ENCODE measurements around the gene TMEM242. TPM values are rescaled to one million over a fixed set of nuclear protein-coding genes. Genes with fewer than 3 reads are reported as not detected.

Gene TMEM242
- total RNA-seq, 1 experiment from 2014 or later: 9.6 TPM

DNA sequence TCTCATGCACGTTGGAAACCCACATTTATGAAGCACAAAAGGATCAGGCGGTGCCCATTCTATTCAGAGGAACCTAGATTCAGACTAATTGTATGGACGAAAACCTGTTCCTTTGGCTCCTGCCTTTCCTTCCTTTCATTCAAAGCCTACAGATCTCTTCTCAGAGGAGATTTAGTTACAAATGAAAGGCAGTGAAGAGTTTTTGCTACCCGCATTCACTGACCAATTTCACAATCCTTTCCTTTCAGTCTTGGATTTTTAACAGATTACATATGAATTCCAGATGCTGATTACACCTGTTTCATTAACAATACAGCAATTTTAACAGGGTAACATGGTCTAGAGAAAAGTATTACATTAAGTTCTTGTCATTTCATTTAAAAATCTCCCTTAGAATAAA, 32.0 kb downstream of the TMEM242 start:
- DNase-seq (ENCODE audit: low read depth): no peak

DNA sequence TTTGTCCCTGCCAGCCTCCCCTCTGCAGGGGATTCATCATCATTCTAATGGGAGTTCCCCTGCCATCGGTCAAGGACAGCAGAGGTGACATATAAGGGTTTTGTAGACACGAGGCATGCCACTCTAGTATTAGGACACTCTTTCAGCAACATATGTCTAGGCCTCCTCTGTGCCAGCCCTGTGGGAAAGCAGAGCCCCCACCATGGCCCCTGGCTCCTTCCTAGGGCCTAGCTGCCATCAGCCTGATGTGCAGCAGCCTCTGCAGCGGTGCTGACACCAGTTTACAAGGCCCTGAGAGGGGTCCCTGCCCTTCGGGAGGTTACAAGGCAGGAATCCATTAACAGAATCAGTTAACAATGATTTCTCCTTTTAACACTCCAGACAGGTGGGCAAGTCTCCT, 32.5 kb downstream of the TMEM242 start:
- no peak for DNase-seq (ENCODE audit: low read depth)

GRCh38 chr6:157289764-157290163, 33.6 kb downstream of the TMEM242 start:
- DNase-seq (ENCODE audit: low read depth): no peak

GRCh38 chr6:157288575-157288974, 34.7 kb downstream of the TMEM242 start:
- no peak for DNase-seq (ENCODE audit: low read depth)

DNA sequence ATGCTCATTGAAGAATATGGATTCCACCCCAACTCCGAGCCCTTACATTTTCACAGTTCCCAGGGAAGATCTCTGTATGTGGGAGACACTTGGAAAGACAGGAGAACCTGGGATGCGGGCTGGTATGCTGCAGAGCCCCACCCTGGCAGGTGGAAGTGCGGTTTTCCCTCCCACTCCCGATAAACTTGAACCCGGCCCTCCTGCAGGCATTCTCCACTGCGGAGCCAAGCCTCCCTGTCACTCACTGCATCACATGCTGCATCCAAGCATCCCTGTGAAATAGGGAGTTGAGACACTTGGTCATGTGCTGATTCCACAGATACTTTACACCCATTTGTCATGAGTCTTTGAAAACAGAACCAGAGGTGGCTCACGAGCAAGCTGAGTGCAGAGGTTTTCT, 35.4 kb downstream of the TMEM242 start:
- DNase-seq (ENCODE audit: low read depth): no peak

DNA sequence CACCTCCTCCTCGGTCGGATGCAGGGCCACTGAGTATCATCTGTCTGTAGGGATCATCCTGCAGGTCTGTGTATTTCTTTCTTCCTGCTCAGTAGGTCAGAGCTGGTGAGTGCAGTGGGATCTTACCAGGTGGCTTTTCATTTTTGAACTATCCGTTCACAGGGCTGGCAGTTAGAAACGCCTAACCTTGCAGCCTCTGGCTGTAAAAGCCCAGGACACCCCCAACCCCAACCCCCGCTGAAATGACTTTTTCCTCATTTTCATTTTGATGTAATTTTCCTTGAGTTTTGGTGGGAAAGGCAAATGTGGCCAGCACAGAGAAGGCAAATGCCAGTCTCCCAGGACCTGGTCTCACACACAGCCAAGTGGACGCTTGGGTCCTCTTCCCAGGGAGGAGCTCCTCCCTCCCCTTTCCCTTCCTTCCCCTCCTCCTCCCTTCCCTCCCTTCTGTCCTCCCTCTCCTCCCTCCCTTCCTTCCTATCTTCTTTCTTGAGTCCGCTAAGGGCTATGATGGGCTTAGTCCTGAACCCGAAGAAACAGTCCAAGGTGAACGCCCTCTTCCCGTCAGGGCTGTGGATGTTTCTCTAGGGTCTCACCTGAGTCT, 36.0 kb downstream of the TMEM242 start:
- no peak for DNase-seq (ENCODE audit: low read depth)

GRCh38 chr6:157285422-157285779, 37.9 kb downstream of the TMEM242 start:
- no peak for DNase-seq (ENCODE audit: low read depth)

- no peak for DNase-seq (ENCODE audit: low read depth)
These were observed 38.4 kb downstream of the TMEM242 start for GRCh38 chr6:157284738-157285421.

- DNase-seq (ENCODE audit: low read depth): no peak
These were observed 39.2 kb downstream of the TMEM242 start for GRCh38 chr6:157283900-157284737.

GRCh38 chr6:157283330-157283898, 39.9 kb downstream of the TMEM242 start:
- DNase-seq (ENCODE audit: low read depth): no peak

DNA sequence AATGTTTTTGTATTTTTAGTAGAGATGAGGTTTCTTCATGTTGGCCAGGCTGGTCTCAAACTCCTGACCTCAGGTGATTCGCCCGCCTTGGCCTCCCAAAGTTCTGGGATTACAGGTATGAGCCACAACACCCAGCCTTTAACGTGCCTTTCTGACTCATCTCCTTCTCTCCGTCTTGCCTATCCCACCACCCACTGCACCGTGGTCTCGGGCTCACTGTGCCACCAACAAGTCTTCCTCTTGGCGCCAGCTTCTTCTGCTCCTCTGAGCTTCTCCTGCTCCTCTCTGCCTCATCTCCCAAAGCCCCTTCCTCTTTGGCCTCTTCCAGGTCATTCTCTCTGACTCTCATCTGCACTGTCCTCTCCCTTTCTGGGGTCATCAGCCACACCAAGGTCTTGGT, 41.0 kb downstream of the TMEM242 start:
- no peak for DNase-seq (ENCODE audit: low read depth)

DNA sequence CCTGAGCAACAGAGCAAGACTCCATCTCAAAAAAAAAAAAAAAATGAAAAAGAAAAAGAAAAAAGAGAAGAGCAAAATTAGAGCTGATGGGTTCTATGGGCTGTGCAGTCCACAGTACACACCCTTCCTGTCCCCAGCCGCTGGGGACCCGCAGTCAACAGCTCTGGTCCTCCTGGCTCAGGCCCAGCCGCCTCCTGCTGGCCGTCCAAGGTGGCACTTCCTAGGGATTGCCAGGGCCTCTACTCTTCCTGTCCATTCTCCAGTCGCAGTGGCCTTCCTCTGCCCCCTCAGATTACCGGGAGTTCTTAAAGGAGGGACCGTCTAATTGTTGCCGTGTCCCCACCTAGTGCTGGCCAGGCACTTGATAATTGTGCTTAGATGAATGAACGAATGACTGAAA, 41.7 kb downstream of the TMEM242 start:
- peak; percentile 39 for DNase-seq (ENCODE audit: low read depth)

- DNase-seq (ENCODE audit: low read depth): no peak
These were observed 42.4 kb downstream of the TMEM242 start for GRCh38 chr6:157280947-157281346.

GRCh38 chr6:157280157-157280556, 43.2 kb downstream of the TMEM242 start:
- DNase-seq (ENCODE audit: low read depth): no peak

DNA sequence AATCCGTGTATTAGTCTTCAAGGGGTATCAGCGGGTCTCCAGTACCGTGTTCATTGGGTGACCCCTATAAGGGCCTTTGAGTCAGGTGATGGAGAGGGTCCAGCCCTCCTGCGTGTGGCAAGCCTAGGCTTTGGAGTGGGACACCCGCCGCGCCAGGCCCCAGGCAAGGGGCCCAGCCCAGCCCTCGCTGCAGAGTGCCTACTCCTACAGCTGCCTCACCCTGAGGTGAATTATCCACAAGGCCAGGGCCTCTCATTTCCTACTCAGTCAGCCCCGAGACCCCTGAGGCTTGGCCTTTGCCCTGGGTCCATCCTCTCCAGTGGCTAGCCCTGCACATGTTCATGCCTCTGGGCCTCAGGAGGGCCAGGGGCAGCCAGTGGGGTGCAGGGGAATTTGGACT, 45.1 kb downstream of the TMEM242 start:
- DNase-seq (ENCODE audit: low read depth): no peak

DNA sequence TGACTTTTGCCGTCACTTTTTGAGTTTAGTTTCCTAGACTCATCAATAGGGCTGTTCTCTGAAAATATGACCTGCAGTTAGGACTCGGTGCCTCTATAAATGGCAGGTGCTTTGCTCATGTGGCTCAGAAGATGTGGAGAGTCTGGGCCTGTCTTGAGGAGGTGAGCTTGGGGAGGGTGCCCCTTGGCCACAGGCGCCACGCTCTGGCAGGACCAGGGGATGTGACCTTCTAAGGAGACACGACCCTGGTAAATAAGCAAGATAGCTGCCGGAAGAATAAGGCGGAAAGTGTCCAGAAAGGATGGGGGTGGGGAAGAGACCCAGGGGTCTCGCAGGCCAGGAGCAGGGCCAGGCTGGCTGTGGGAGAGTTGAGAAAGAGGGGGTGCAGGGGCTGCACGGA, 46.6 kb downstream of the TMEM242 start:
- DNase-seq (ENCODE audit: low read depth): no peak

- DNase-seq (ENCODE audit: low read depth): no peak
These were observed 47.2 kb downstream of the TMEM242 start for GRCh38 chr6:157276134-157276532.

DNA sequence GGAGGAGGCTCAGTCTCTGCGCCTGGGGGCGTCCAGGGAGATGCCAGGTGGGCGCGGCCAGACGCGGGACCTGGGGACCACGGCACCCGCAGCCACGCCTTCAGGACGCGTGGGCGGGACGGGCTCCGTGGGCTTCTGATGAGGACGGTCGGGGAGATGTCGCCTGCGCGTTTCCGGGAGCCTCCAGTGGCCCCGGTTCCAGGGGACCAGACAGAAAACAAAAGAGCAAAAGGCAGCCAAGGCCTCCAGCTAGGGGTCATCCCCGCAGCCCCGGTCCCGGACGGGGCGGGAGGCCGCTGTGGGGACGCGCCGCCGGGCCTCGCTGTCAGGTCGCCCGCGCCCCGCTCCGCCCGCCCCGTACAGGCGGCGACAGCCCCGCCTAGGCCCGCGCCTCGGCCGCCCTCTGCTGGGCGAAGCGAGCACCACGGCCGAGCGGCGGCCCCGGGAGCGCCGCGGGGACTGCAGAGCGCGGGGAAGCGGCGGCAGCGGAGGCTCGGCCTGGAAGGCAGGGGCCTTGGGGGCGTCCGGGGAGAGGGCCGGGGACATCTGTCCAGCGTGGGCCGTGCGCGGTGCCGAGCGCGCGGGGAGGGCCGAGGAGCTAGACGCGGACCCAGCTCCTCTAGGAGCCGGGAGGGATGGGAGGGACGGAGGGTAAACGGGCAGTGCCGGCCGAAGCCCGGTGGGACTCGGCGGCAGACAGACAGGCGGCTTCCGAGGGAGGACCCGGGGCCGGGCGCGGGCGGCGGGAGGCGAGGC, 48.7 kb downstream of the TMEM242 start:
- DNase-seq (ENCODE audit: low read depth): peak; percentile 57

DNA sequence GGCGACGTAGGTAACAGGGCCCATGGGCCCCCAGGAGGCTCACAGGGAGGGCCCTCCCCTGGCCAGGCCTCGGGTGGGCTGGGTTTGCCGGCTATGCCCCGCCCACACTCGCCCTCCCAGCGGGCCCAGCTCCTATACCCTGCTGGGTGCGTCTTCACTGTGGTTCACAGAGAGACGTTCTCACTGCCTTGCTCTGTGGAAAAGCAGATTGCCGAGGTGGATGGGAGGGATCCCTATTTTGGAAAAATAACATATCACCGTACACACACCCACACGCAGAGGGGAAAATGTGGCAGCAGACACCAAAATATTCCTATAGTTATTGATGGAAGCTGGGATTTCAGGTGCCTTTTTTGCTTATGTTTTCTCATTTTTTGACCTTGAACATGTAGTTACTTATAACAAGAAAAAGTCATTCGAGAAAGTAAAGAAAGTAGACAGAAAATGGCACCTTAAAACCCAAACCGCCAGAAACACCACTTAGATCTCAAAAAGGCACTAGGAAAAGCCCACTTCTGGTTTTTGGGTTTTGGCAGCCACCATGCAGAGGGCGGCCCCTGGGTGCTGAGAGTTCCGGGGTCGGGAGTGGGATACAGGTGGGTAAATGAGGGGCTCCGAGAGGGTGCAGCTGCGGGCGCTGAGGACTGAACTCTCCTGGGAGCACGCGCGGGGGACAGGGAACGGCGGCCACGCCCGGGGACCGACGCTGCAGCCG, 49.4 kb downstream of the TMEM242 start:
- peak; percentile 25 for DNase-seq (ENCODE audit: low read depth)

DNA sequence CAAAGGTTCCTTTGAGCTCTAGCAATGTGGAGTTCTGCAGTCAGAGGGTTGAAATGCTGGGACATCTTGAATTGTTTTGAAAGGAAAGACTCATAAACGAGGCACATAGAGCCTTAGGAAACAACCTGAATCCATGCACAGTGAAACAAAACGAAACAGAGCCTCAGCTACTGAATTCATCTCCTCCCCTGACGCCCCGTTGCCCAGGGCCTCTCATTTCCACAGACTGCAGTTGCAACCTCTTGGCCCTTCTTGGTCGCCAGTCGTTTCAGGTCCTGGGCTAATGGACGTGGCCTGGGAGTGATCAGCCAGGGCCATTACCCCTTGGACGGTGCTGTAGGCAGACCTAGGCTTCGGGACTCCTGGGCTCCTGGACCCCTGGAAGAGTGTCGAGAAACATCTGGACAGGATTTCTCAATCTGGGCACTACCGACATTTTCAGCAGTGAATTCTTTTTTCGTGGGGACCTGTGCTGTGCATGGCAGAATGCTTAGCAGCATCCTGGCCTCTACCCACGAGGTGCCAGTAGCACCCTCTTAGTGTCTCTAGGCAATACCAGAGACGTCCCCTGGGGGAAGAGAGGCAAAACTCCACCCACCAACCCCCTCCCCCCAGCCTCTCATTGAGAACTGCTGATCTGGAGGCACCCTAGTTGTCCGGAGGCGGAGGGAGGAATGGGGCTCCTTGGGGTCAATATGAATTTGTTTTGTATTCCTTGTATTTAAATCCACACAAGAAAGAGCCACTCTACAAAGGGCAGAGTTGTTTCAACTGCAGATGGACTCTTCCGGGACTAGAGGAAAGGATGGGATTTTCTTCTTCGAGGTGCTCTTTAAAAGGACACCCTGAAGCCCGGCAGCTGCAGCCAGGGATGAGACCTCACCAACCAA, 50.2 kb downstream of the TMEM242 start:
- no peak for DNase-seq (ENCODE audit: low read depth)

Measured in HT1080 (cell line).